Measurements from ENCODE around the gene LEMD2. TPM values are rescaled to one million over a fixed set of nuclear protein-coding genes. Genes with fewer than 3 reads are reported as not detected.

Gene LEMD2
- polyA plus RNA-seq, 2 donors: 39.8 to 43.2 TPM

GRCh38 chr6:33728438-33728837 lies 60.5 kb downstream of the LEMD2 start:
- 84 to 93% methylated on average over 11 of the region's 11 CpGs for WGBS, 2 donors
- Histone ChIP-seq H3K27me3 (ENCODE audit: control insufficient read depth in 1 of 2, insufficient read depth in 2 of 2, low read length in 2 of 2) (no peaks in the 10 kb centered on the region), H3K27ac (ENCODE audit: low read depth in 2 of 2, low read length in 1 of 2) (no peak overlapping the region), H3K36me3 (ENCODE audit: control insufficient read depth in 2 of 2, insufficient read depth in 2 of 2, low read length in 1 of 2) (no peaks in the 10 kb centered on the region), H3K9me3 (ENCODE audit: control insufficient read depth in 2 of 2, insufficient read depth in 1 of 2, low read depth in 1 of 2, low read length in 1 of 2) (no peaks in the 10 kb centered on the region), H3K4me1 (ENCODE audit: control insufficient read depth in 2 of 2, insufficient read depth in 2 of 2, low read length in 1 of 2) (peaks cover 0 to 5% of the 10 kb centered on the region in 2 donors), H3K4me3 (ENCODE audit: low read depth in 1 of 2, low read length in 2 of 2) (no peak overlapping the region)

DNA sequence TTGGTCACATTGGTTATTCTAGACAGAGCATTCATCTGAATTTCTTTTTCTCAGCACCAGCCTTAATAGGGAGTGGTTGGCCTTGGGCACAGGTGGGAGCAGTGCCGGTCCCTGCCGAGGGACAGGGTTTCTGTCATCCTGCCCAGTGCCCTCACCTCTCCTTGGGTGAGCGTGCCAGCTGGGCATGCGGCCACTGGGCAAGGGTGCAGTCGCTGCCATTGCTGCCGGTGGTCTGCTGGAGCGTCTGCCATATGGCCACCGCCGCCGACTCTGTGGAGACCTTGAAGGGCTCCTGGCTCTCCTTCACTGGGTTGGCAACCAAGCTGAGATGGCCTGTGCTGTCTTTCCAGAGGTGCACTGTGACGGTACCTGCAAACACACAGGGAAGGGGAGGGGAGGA lies 61.0 kb downstream of the LEMD2 start:
- Histone ChIP-seq H3K27ac (ENCODE audit: low read depth in 2 of 2, low read length in 1 of 2) (no peak overlapping the region), H3K4me1 (ENCODE audit: control insufficient read depth in 2 of 2, insufficient read depth in 2 of 2, low read length in 1 of 2) (peaks cover 0 to 5% of the 10 kb centered on the region in 2 donors)
- 59 to 87% methylated on average over 11 of the region's 11 CpGs for WGBS, 2 donors

DNA sequence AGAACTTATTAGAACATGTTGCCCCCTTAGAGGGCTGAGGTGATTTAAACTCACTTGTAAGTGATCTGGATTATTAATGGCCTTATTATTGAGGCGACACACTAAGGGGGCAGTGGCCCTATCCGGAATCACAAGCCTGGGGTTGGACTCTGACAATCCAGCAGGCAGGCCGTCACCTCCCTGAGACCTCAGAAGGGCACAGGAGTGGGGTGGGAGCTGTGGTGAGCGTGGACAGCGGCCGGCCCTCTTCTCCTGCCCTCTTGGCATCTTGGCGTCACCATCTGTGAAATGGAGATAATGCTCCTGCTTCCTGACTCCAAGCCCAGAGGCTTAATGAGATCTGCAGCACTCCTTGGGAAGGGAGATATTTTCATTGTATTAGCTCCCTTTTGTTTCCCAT lies 61.8 kb downstream of the LEMD2 start:
- Histone ChIP-seq H3K4me3 (ENCODE audit: low read depth in 1 of 2, low read length in 2 of 2) (no peak overlapping the region), H3K36me3 (ENCODE audit: control insufficient read depth in 2 of 2, insufficient read depth in 2 of 2, low read length in 1 of 2) (no peaks in the 10 kb centered on the region), H3K4me1 (ENCODE audit: control insufficient read depth in 2 of 2, insufficient read depth in 2 of 2, low read length in 1 of 2) (peaks cover 0 to 5% of the 10 kb centered on the region in 2 donors), H3K9me3 (ENCODE audit: control insufficient read depth in 2 of 2, insufficient read depth in 1 of 2, low read depth in 1 of 2, low read length in 1 of 2) (no peaks in the 10 kb centered on the region), H3K27me3 (ENCODE audit: control insufficient read depth in 1 of 2, insufficient read depth in 2 of 2, low read length in 2 of 2) (no peaks in the 10 kb centered on the region), H3K27ac (ENCODE audit: low read depth in 2 of 2, low read length in 1 of 2) (no peak overlapping the region)
- WGBS, 2 donors: 86 to 87% methylated on average over 7 of the region's 7 CpGs

More for the DNA sequence above, 61.0 kb downstream of the LEMD2 start:
- no peaks in the 10 kb centered on the region for H3K27me3 ChIP-seq (ENCODE audit: control insufficient read depth in 1 of 2, insufficient read depth in 2 of 2, low read length in 2 of 2)
- H3K36me3 ChIP-seq (ENCODE audit: control insufficient read depth in 2 of 2, insufficient read depth in 2 of 2, low read length in 1 of 2): no peaks in the 10 kb centered on the region
- no peaks in the 10 kb centered on the region for H3K9me3 ChIP-seq (ENCODE audit: control insufficient read depth in 2 of 2, insufficient read depth in 1 of 2, low read depth in 1 of 2, low read length in 1 of 2)
- H3K4me3 ChIP-seq (ENCODE audit: low read depth in 1 of 2, low read length in 2 of 2): no peak overlapping the region

DNA sequence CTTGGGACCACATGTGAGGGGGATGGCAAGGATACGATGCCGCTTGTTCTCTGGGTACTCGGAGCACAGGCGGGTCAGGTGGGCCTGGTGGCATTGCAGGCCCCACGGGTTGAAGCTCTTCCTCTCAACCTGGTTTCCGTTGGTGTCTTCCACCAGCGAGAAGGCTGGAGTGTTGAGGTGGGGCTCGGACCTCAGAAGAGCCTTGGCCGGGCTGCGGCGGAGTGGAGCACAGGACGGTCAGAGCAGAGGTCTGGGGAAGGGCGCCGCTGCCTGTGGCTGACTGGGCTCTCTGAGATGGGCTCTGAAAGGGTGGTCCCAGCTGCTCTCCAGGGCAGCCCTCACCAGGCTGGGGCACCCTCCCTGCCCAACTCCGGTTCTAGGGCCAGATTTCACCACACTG lies 62.2 kb downstream of the LEMD2 start:
- Histone ChIP-seq H3K9me3 (ENCODE audit: control insufficient read depth in 2 of 2, insufficient read depth in 1 of 2, low read depth in 1 of 2, low read length in 1 of 2) (no peaks in the 10 kb centered on the region), H3K27ac (ENCODE audit: low read depth in 2 of 2, low read length in 1 of 2) (no peak overlapping the region), H3K27me3 (ENCODE audit: control insufficient read depth in 1 of 2, insufficient read depth in 2 of 2, low read length in 2 of 2) (no peaks in the 10 kb centered on the region), H3K4me3 (ENCODE audit: low read depth in 1 of 2, low read length in 2 of 2) (no peak overlapping the region), H3K4me1 (ENCODE audit: control insufficient read depth in 2 of 2, insufficient read depth in 2 of 2, low read length in 1 of 2) (peaks cover 0 to 4% of the 10 kb centered on the region in 2 donors), H3K36me3 (ENCODE audit: control insufficient read depth in 2 of 2, insufficient read depth in 2 of 2, low read length in 1 of 2) (no peaks in the 10 kb centered on the region)
- 92 to 95% methylated on average over 13 to 15 of the region's 15 CpGs for WGBS, 2 donors

DNA sequence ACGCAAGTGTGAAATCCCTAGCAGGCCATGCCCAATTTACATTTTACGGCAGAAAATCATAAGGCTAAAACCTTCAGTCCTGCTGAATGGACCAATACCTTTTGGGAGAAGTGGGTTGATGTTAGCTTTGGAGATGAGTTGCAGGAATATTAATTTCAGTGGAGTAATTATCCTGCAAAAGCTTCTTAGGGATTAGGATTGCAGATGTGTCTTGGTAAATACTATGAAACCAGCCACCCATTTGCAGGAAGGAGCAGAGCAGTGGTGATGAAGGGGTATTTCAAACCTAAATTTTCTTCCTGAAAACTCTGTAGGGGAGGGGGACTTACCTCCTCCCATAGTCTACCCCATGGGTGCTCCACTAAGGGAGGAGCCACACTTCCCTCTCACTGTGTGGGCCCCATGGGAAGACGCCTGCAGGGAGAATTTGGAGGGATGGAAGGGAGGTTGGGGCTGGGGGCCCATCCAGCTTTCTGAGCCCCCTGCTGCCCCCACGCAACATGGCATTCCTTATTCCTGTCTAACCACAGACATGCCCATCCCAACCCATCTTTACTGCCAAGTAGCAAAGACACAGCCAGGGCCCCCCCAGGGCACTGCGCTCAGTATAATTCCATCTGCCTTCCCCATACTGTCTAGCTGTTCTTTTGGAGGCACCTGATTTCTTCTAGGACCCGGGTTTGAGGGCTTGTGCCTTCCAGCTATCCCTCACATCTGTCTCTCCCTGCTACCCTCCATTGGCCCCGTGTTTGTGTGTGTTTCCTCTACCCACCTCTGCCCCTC lies 62.8 kb downstream of the LEMD2 start:
- no peaks in the 10 kb centered on the region for H3K27me3 ChIP-seq (ENCODE audit: control insufficient read depth in 1 of 2, insufficient read depth in 2 of 2, low read length in 2 of 2)
- H3K27ac ChIP-seq (ENCODE audit: low read depth in 2 of 2, low read length in 1 of 2): no peak overlapping the region
- no peaks in the 10 kb centered on the region for H3K4me1 ChIP-seq (ENCODE audit: control insufficient read depth in 2 of 2, insufficient read depth in 2 of 2, low read length in 1 of 2)
- no peaks in the 10 kb centered on the region for H3K9me3 ChIP-seq (ENCODE audit: control insufficient read depth in 2 of 2, insufficient read depth in 1 of 2, low read depth in 1 of 2, low read length in 1 of 2)
- 80 to 82% methylated on average over 7 of the region's 7 CpGs for WGBS, 2 donors
- no peaks in the 10 kb centered on the region for H3K36me3 ChIP-seq (ENCODE audit: control insufficient read depth in 2 of 2, insufficient read depth in 2 of 2, low read length in 1 of 2)
- H3K4me3 ChIP-seq (ENCODE audit: low read depth in 1 of 2, low read length in 2 of 2): no peak overlapping the region

- Histone ChIP-seq H3K4me1 (ENCODE audit: control insufficient read depth in 2 of 2, insufficient read depth in 2 of 2, low read length in 1 of 2) (no peaks in the 10 kb centered on the region), H3K36me3 (ENCODE audit: control insufficient read depth in 2 of 2, insufficient read depth in 2 of 2, low read length in 1 of 2) (no peaks in the 10 kb centered on the region), H3K27ac (ENCODE audit: low read depth in 2 of 2, low read length in 1 of 2) (no peak overlapping the region), H3K27me3 (ENCODE audit: control insufficient read depth in 1 of 2, insufficient read depth in 2 of 2, low read length in 2 of 2) (no peaks in the 10 kb centered on the region), H3K9me3 (ENCODE audit: control insufficient read depth in 2 of 2, insufficient read depth in 1 of 2, low read depth in 1 of 2, low read length in 1 of 2) (no peaks in the 10 kb centered on the region), H3K4me3 (ENCODE audit: low read depth in 1 of 2, low read length in 2 of 2) (no peak overlapping the region)
- 92 to 94% methylated on average over 13 to 14 of the region's 14 CpGs for WGBS, 2 donors
Observed at GRCh38 chr6:33725222-33725621, 63.7 kb downstream of the LEMD2 start.

DNA sequence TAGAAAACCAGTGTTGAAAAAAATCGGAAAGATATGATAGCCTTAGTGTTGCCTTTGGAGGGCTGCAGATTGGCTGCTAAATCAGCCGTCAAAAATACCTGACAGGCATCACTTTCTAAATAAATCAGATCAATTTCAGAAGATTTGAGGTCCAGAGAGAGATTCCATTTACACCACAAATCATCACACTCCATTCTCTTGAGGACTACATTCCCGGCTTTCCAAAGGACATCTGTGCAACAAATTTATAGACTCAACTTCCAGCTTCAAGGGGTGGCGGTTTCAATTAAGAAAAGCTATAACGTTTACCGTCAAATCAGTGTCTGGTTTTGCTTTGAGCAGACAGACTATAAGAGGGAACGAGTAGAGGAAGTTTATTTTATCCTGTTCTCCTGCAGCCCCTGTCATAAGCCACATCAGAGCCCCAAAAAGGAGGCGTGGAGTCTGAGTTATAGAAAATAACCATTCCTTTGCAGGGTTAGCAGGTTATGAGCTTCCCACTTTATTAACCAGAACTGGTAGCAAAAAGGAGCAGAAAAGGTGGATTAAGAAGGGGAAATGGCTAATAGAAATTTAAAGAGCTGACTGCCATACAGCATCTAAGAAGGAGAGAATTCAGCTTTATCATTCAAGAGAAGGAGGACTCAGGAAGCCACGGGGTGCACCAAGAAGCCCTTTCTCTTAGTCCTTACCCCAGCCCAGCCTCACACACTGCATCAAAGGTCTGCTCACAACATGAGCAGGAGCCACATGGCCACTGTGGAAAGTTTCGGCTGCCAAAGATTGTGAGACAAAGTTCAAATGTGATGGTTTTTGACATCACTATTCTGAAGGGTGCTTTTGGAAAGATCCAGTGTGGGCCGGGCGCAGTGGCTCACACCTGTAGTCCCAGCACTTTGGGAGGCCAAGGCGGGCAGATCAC lies 64.6 kb downstream of the LEMD2 start:
- Histone ChIP-seq H3K4me1 (ENCODE audit: control insufficient read depth in 2 of 2, insufficient read depth in 2 of 2, low read length in 1 of 2) (peaks cover 0 to 1% of the 10 kb centered on the region in 2 donors), H3K36me3 (ENCODE audit: control insufficient read depth in 2 of 2, insufficient read depth in 2 of 2, low read length in 1 of 2) (no peaks in the 10 kb centered on the region), H3K27me3 (ENCODE audit: control insufficient read depth in 1 of 2, insufficient read depth in 2 of 2, low read length in 2 of 2) (no peaks in the 10 kb centered on the region), H3K27ac (ENCODE audit: low read depth in 2 of 2, low read length in 1 of 2) (no peak overlapping the region), H3K9me3 (ENCODE audit: control insufficient read depth in 2 of 2, insufficient read depth in 1 of 2, low read depth in 1 of 2, low read length in 1 of 2) (no peaks in the 10 kb centered on the region), H3K4me3 (ENCODE audit: low read depth in 1 of 2, low read length in 2 of 2) (no peak overlapping the region)
- 70 to 73% methylated on average over 13 of the region's 13 CpGs for WGBS, 2 donors

DNA sequence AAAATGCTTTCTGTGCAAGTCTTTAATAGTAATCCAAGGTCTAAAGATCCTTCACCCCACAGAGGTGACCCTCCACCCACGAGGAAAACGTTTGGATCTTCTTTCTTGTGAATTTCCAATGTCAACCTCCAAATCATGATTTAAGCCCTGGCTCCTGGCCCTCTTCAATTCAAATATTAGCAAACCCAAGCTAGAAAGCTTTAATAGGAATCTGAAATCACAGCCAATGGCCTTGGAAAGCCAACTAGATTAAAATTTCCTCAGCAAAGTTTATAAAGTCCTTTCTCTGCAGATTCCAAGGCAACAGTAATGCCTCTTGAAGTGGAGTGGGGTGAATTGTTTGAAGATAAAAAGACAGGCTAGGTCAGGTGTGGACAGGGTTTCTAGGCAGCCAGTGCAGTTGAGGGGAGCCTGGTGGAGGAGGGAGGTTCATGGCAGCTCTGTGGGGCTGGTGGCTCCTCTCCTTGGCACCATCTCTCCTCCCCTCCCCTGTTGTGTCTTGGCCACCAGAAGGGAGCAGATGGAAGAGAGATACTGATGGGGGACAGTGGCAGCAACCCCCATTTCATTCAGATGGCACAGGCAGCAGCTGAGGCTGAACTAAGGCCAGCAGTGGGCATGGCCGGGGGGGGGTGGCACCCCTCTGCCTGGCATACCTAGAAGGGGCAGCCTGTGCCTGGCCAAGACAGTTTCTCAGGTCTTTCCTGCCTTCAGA lies 65.4 kb downstream of the LEMD2 start:
- Histone ChIP-seq H3K27me3 (ENCODE audit: control insufficient read depth in 1 of 2, insufficient read depth in 2 of 2, low read length in 2 of 2) (no peaks in the 10 kb centered on the region), H3K27ac (ENCODE audit: low read depth in 2 of 2, low read length in 1 of 2) (no peak overlapping the region), H3K36me3 (ENCODE audit: control insufficient read depth in 2 of 2, insufficient read depth in 2 of 2, low read length in 1 of 2) (no peaks in the 10 kb centered on the region), H3K9me3 (ENCODE audit: control insufficient read depth in 2 of 2, insufficient read depth in 1 of 2, low read depth in 1 of 2, low read length in 1 of 2) (no peaks in the 10 kb centered on the region), H3K4me1 (ENCODE audit: control insufficient read depth in 2 of 2, insufficient read depth in 2 of 2, low read length in 1 of 2) (peaks cover 0 to 3% of the 10 kb centered on the region in 2 donors), H3K4me3 (ENCODE audit: low read depth in 1 of 2, low read length in 2 of 2) (no peak overlapping the region)
- WGBS, 2 donors: 48 to 53% methylated on average over 3 of the region's 3 CpGs

GRCh38 chr6:33722103-33722623 lies 66.8 kb downstream of the LEMD2 start:
- H3K36me3 ChIP-seq (ENCODE audit: control insufficient read depth in 2 of 2, insufficient read depth in 2 of 2, low read length in 1 of 2): no peaks in the 10 kb centered on the region
- WGBS, 2 donors: 85 to 90% methylated on average over 5 of the region's 5 CpGs
- no peak overlapping the region for H3K27ac ChIP-seq (ENCODE audit: low read depth in 2 of 2, low read length in 1 of 2)
- no peaks in the 10 kb centered on the region for H3K9me3 ChIP-seq (ENCODE audit: control insufficient read depth in 2 of 2, insufficient read depth in 1 of 2, low read depth in 1 of 2, low read length in 1 of 2)
- no peak overlapping the region for H3K4me3 ChIP-seq (ENCODE audit: low read depth in 1 of 2, low read length in 2 of 2)
- no peaks in the 10 kb centered on the region for H3K27me3 ChIP-seq (ENCODE audit: control insufficient read depth in 1 of 2, insufficient read depth in 2 of 2, low read length in 2 of 2)
- peaks cover 4 to 5% of the 10 kb centered on the region in 2 donors for H3K4me1 ChIP-seq (ENCODE audit: control insufficient read depth in 2 of 2, insufficient read depth in 2 of 2, low read length in 1 of 2)

Measured in esophagus (tissue), 2 donors.